Panc1 (cell line): ENCODE measurements around the gene CACNA2D3. TPM values are rescaled to one million over a fixed set of nuclear protein-coding genes. Genes with fewer than 3 reads are reported as not detected.

Experiments
- ATAC-seq: fragments of 200-7000 bp; cut with Tn5 transposase; 2 replicates; pipeline ENCODE4 v1.9.1; 2020; ENCODE audit warnings: mild to moderate bottlenecking, moderate library complexity
- BruUV-seq: library from RNA; stranded (reverse); fragments of 400-500 nt; replicated peaks from 2 replicates; lab custom pipeline; 2021; lab: Mats Ljungman, UMichigan
- CTCF ChIA-PET: fragments of 300-600 bp; sonication (Branson Sonifier 250); formaldehyde crosslinking; loops from one replicate; lab custom pipeline; 2022; ENCODE audit warnings: antibody characterized with exemption; lab: Charles Lee
- POLR2A ChIA-PET: fragments of 300-600 bp; sonication (Branson Sonifier 250); formaldehyde crosslinking; loops from one replicate; lab custom pipeline; 2022; ENCODE audit warnings: antibody characterized with exemption; lab: Charles Lee
- DNase-seq: peaks from one replicate; pipeline ENCODE4 v3.0.0-alpha.2; 2010; ENCODE audit warnings: low read depth, low spot score
- H3K27ac ChIP-seq: 2 replicates; pipeline ENCODE4 v1.5.1; 2011; ENCODE audit warnings: mild to moderate bottlenecking, low read length, inconsistent platforms
- H3K27me3 ChIP-seq: fragments of 200-500 bp; sonication (Bioruptor generic); 2 replicates; pipeline ENCODE4 v1.6.0; 2014; ENCODE audit warnings: low read length, inconsistent platforms; ENCODE audit not compliant: control insufficient read depth, insufficient read depth
- H3K36me3 ChIP-seq: fragments of 200-500 bp; sonication (Bioruptor generic); 2 replicates; pipeline ENCODE4 v1.5.1; 2014; ENCODE audit warnings: inconsistent platforms, mild to moderate bottlenecking, low read length, moderate library complexity; ENCODE audit not compliant: control insufficient read depth, insufficient read depth
- H3K4me1 ChIP-seq: 2 replicates; pipeline ENCODE4 v1.5.1; 2011; ENCODE audit warnings: inconsistent platforms, mild to moderate bottlenecking, low read length, moderate library complexity; ENCODE audit not compliant: control insufficient read depth, insufficient read depth
- H3K4me3 ChIP-seq, 2 experiments: 2 replicates each; pipeline ENCODE4 v1.5.1; 2011 to 2012; ENCODE audit warnings: low read depth in 2 of 2, low read length in 2 of 2, mild to moderate bottlenecking in 2 of 2, inconsistent platforms in 1 of 2, moderate library complexity in 1 of 2
- H3K9me3 ChIP-seq: fragments of 200-500 bp; sonication (Bioruptor generic); 2 replicates; pipeline ENCODE4 v1.5.1; 2014; ENCODE audit warnings: low read depth, mild to moderate bottlenecking, inconsistent platforms, low read length, moderate library complexity; ENCODE audit not compliant: control insufficient read depth, insufficient read depth
- CTCF ChIP-seq: fragments of 450-650 bp; IDR thresholded peaks from 2 replicates; pipeline ENCODE4 v1.5.1; 2017; ENCODE audit warnings: mild to moderate bottlenecking
- POLR2AphosphoS5 ChIP-seq: IDR thresholded peaks from 2 replicates; pipeline ENCODE4 v1.6.1; 2012; ENCODE audit warnings: mild to moderate bottlenecking, low read depth, low read length, moderate library complexity
- REST ChIP-seq, 2 experiments: IDR thresholded peaks; 2 replicates each; pipeline ENCODE4 v1.6.1; 2011 to 2012; ENCODE audit warnings: low read depth in 2 of 2, control low read depth in 1 of 2, low read length in 1 of 2, mild to moderate bottlenecking in 1 of 2, moderate library complexity in 1 of 2; ENCODE audit not compliant: insufficient read depth in 1 of 2
- SIN3A ChIP-seq: IDR thresholded peaks from 2 replicates; pipeline ENCODE4 v1.6.1; 2012; ENCODE audit warnings: low read depth, mild to moderate bottlenecking, low read length, moderate library complexity, borderline replicate concordance; ENCODE audit not compliant: insufficient read depth
- TCF7L2 ChIP-seq: IDR thresholded peaks from 2 replicates; pipeline ENCODE4 v1.6.1; 2011; ENCODE audit warnings: mild to moderate bottlenecking, low read depth, low read length, inconsistent platforms
- in situ Hi-C: cut with HindIII; loops from 2 replicates; pipeline ENCODE4 v1.10.0; 2016; ENCODE audit warnings: low sequenced_read_pairs, low pct_unique_long_range_greater_than_20kb
- intact Hi-C: fragments of 100-400 bp; cut with micrococcal nuclease; formaldehyde crosslinking; loops from one replicate; pipeline ENCODE4 v1.10.0; 2022; ENCODE audit not compliant: unreplicated experiment
- total RNA-seq: library from RNA; stranded (reverse); gene quantifications from one replicate; pipeline ENCODE4 v1.2.1, GENCODE V29; 2021; ENCODE audit not compliant: unreplicated experiment

The CACNA2D3 gene
- total RNA-seq, 1 experiment from 2014 or later, result 0.41 TPM

GRCh38 chr3:54954022-54954421 lies 831.7 kb downstream of the CACNA2D3 start:
- peak; percentile 38; the same call in 1 of the 2 replicates for ATAC-seq
- no peaks in the 10 kb centered on the region for H3K27me3 ChIP-seq
- ChIA-PET CTCF (no interaction called here), POLR2A (interaction anchor here (0.5 kb wide), 1 partner anchor 47 kb away, joined by 3 read pairs; no protein-coding TSS in a partner anchor)
- H3K9me3 ChIP-seq, result no peaks in the 10 kb centered on the region
- in situ Hi-C loops, result no loop called here
- DNase-seq, result no peak
- no peaks in the 10 kb centered on the region; the same call in 1 of the 2 replicates for H3K4me1 ChIP-seq
- no TSS peak for BruUV-seq
- H3K36me3 ChIP-seq, result no peaks in the 10 kb centered on the region
- H3K4me3 ChIP-seq, result no peak overlapping the region
- intact Hi-C loops, result no loop called here
- H3K27ac ChIP-seq, result no peak overlapping the region
- no peak for TF ChIP-seq SIN3A

- ATAC-seq, result no peak
- no TSS peak for BruUV-seq
- Histone ChIP-seq H3K4me3 (no peak overlapping the region), H3K27ac (no peak overlapping the region), H3K27me3 (no peaks in the 10 kb centered on the region), H3K36me3 (no peaks in the 10 kb centered on the region), H3K9me3 (no peaks in the 10 kb centered on the region), H3K4me1 (no peaks in the 10 kb centered on the region; the same call in 1 of the 2 replicates)
- no peak for TF ChIP-seq SIN3A
- no peak for TF ChIP-seq REST (IDR thresholded peaks at IDR 0.05; ENCODE audit: insufficient read depth in 1 of 2, low read depth in 2 of 2, low read length in 1 of 2)
- POLR2A ChIA-PET, result interaction anchor here (0.5 kb wide), 1 partner anchor 46 kb away, joined by 3 read pairs; no protein-coding TSS in a partner anchor
- intact Hi-C loops (no loop called here), in situ Hi-C loops (no loop called here)
- DNase-seq, result no peak
- CTCF ChIA-PET, result no interaction called here
Observed at GRCh38 chr3:54954521-54954920, 832.2 kb downstream of the CACNA2D3 start.

- no peak for ATAC-seq
- DNase-seq, result no peak
- POLR2A ChIA-PET, result no interaction called here
- no peak overlapping the region for H3K4me3 ChIP-seq
- H3K27ac ChIP-seq, result no peak overlapping the region
- no peaks in the 10 kb centered on the region; the same call in 1 of the 2 replicates for H3K4me1 ChIP-seq
- TF ChIP-seq POLR2AphosphoS5, result no peak
- TF ChIP-seq CTCF, result no peak
- TF ChIP-seq REST (IDR thresholded peaks at IDR 0.05; ENCODE audit: insufficient read depth in 1 of 2, low read depth in 2 of 2, low read length in 1 of 2), result no peak
- no peak for TF ChIP-seq SIN3A
- no peak for TF ChIP-seq TCF7L2
- H3K36me3 ChIP-seq, result no peaks in the 10 kb centered on the region
- in situ Hi-C loops, result no loop called here
- BruUV-seq, result no TSS peak
- intact Hi-C loops, result no loop called here
- no peaks in the 10 kb centered on the region for H3K9me3 ChIP-seq
- H3K27me3 ChIP-seq, result no peaks in the 10 kb centered on the region
- CTCF ChIA-PET, result no interaction called here
Observed at GRCh38 chr3:54955496-54955895, 833.1 kb downstream of the CACNA2D3 start.
